Activated CD4-positive, alpha-beta memory T cell treated with anti-CD3 and anti-CD28 coated beads for 36 hours (primary cell): ENCODE data around the gene PDE4B. TPM values are rescaled to one million over a fixed set of nuclear protein-coding genes. Genes with fewer than 3 reads are reported as not detected.
A peak's percentile ranks its signal among the peaks of the same experiment; 100 is the strongest.

Experiments used
- CTCF ChIA-PET: fragments of 350-600 bp; sonication (Branson Sonifier 250); formaldehyde crosslinking; loops from one replicate; lab custom pipeline; 2021; ENCODE audit warnings: antibody characterized with exemption, inconsistent platforms; lab: Charles Lee
- POLR2A ChIA-PET: fragments of 350-600 bp; sonication (Branson Sonifier 250); formaldehyde crosslinking; loops from one replicate; lab custom pipeline; 2021; ENCODE audit warnings: antibody characterized with exemption; lab: Charles Lee
- DNase-seq: peaks from one replicate; pipeline ENCODE4 v3.0.0-alpha.2; 2020
- H3K27ac Mint-ChIP-seq: one replicate; pipeline ENCODE4 v1.8.0; 2021; ENCODE audit warnings: mixed read lengths
- H3K27me3 Mint-ChIP-seq: one replicate; pipeline ENCODE4 v1.8.0; 2021; ENCODE audit warnings: mixed read lengths
- H3K36me3 Mint-ChIP-seq: one replicate; pipeline ENCODE4 v1.8.0; 2021; ENCODE audit warnings: mixed read lengths
- H3K4me1 Mint-ChIP-seq: one replicate; pipeline ENCODE4 v1.8.0; 2021; ENCODE audit warnings: low read depth, mixed read lengths
- H3K4me3 Mint-ChIP-seq: one replicate; pipeline ENCODE4 v1.8.0; 2021; ENCODE audit warnings: mild to moderate bottlenecking, mixed read lengths
- H3K9me3 Mint-ChIP-seq: one replicate; pipeline ENCODE4 v1.8.0; 2021; ENCODE audit warnings: mixed read lengths
- intact Hi-C: fragments of 100-400 bp; cut with micrococcal nuclease; formaldehyde crosslinking; loops from one replicate; pipeline ENCODE4 v1.15.1; 2023
- total RNA-seq, 2 experiments: library from RNA; stranded (reverse); gene quantifications; one replicate each; pipeline ENCODE4 v1.2.3, GENCODE V29; 2021

The PDE4B gene
- total RNA-seq, 2 experiments from 2014 or later = 34.7 to 38.3 TPM

DNA sequence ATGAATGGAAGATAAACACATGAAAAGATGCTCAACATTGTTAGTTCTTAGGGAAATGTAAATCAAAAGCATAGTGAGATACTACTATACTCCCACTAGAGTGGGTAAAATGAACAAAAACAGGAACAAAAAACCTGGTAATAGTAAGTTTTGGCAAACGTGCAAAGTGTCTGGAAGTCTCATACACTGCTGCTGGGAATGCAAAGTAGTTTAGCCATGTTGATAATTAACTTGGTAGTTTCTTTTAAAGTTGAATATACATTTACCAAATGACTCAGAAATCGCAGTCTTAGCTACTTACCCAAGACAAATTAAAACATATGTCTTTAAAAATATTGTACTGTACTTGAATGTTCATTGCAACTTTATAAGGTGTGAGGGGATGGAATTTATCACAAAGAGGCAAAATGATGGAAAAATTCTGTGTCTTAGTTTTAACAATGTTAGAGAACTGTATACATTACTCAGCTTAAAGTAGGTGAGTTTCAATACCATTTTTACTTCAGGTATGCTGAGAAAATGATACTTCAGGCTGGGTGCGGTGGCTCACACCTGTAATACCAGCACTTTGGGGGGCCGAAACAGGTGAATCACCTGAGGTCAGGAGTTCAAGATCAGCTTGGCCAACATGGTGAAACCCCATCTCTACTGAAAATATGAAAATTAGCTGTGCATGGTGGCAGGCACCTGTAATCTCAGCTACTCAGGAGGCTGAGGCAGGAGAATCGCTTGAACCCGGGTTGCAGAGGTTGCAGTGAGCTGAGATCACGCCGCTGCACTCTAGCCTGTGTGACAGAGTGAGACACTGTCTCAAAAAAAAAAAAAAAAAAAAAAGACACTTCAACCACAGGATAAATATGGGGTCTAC lies 102.3 kb downstream of the PDE4B start:
- CTCF ChIA-PET = interaction anchor here (1.0 kb wide), 1 partner anchor 470 kb away, joined by 3 read pairs; no protein-coding TSS in a partner anchor
- Mint-ChIP-seq H3K36me3 (no peaks in the 10 kb centered on the region), H3K9me3 (peaks cover 12% of the 10 kb centered on the region), H3K4me3 (no peak overlapping the region), H3K4me1 (no peaks in the 10 kb centered on the region), H3K27ac (no peak overlapping the region), H3K27me3 (peaks cover 3% of the 10 kb centered on the region)
- POLR2A ChIA-PET = no interaction called here
- intact Hi-C loops = no loop called here
- peak; percentile 12 for DNase-seq

GRCh38 chr1:65896721-65897120 lies 104.0 kb downstream of the PDE4B start:
- Mint-ChIP-seq H3K27me3 (peaks cover 3% of the 10 kb centered on the region), H3K27ac (no peak overlapping the region), H3K9me3 (peaks cover 12% of the 10 kb centered on the region), H3K4me1 (no peaks in the 10 kb centered on the region), H3K4me3 (no peak overlapping the region), H3K36me3 (no peaks in the 10 kb centered on the region)
- ChIA-PET POLR2A (no interaction called here), CTCF (no interaction called here)
- intact Hi-C loops = no loop called here
- DNase-seq = no peak

DNA sequence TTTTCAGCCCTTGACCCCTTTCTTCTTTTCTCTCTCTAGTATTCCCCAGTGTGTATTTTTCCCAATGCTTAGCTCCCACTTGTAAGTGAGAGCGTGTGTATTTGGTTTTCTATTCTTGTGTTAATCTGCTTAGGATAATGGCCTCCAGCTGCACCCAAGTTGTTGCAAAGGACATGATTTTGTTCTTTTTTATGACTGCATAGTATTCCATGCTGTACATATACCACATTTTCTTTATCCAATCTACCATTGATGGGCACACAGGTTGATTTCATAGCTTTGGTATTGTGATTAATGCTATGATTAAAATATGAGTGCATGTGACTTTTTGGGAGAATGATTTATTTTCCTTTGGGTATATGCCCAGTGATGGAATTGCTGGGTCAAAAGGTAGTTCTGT lies 104.8 kb downstream of the PDE4B start:
- H3K27ac Mint-ChIP-seq = no peak overlapping the region
- H3K27me3 Mint-ChIP-seq = peaks cover 5% of the 10 kb centered on the region
- ChIA-PET CTCF (no interaction called here), POLR2A (interaction anchor here (0.6 kb wide), 1 partner anchor 53 kb away, joined by 3 read pairs; no protein-coding TSS in a partner anchor)
- no peak overlapping the region for H3K4me3 Mint-ChIP-seq
- peaks cover 12% of the 10 kb centered on the region for H3K9me3 Mint-ChIP-seq
- H3K4me1 Mint-ChIP-seq = no peaks in the 10 kb centered on the region
- DNase-seq = no peak
- no peaks in the 10 kb centered on the region for H3K36me3 Mint-ChIP-seq
- intact Hi-C loops = no loop called here

- Mint-ChIP-seq H3K27me3 (peaks cover 6% of the 10 kb centered on the region), H3K36me3 (no peaks in the 10 kb centered on the region), H3K4me1 (no peaks in the 10 kb centered on the region), H3K9me3 (peaks cover under 1% of the 10 kb centered on the region), H3K4me3 (no peak overlapping the region), H3K27ac (no peak overlapping the region)
- DNase-seq = no peak
- ChIA-PET POLR2A (no interaction called here), CTCF (interaction anchor here (0.9 kb wide), 1 partner anchor 338 kb away, joined by 3 read pairs; no protein-coding TSS in a partner anchor)
- intact Hi-C loops = no loop called here
These were observed 112.0 kb downstream of the PDE4B start for GRCh38 chr1:65904681-65905083.

- Mint-ChIP-seq H3K9me3 (no peaks in the 10 kb centered on the region), H3K27me3 (peaks cover 3% of the 10 kb centered on the region), H3K36me3 (no peaks in the 10 kb centered on the region), H3K4me3 (no peak overlapping the region), H3K27ac (no peak overlapping the region), H3K4me1 (no peaks in the 10 kb centered on the region)
- POLR2A ChIA-PET = no interaction called here
- no peak for DNase-seq
- CTCF ChIA-PET = no interaction called here
- intact Hi-C loops = no loop called here
These were observed 117.7 kb downstream of the PDE4B start for GRCh38 chr1:65910432-65910831.

DNA sequence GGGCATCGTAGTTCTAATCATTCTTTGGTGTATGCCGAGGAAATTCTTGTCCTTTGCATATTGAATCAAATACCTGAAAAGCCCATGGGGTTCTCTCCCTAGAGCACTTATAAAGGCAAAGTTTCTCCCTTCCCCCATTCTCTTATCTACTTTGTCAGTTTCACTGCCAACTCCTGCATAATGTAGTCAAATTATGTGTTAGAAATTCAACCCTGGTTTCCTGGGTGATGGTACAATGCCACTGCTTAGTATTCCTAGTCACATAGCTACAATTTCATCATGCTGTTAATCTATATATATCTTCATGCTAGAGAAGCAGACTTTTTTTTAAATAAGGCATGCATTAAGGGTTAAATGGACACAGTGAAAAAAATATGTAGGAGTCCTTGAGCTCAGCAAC lies 119.0 kb downstream of the PDE4B start:
- ChIA-PET CTCF (no interaction called here), POLR2A (no interaction called here)
- Mint-ChIP-seq H3K4me3 (no peak overlapping the region), H3K36me3 (no peaks in the 10 kb centered on the region), H3K27ac (no peak overlapping the region), H3K27me3 (peaks cover 3% of the 10 kb centered on the region), H3K9me3 (no peaks in the 10 kb centered on the region), H3K4me1 (no peaks in the 10 kb centered on the region)
- DNase-seq = no peak
- intact Hi-C loops = no loop called here

GRCh38 chr1:65918564-65918963 lies 125.9 kb downstream of the PDE4B start:
- no peaks in the 10 kb centered on the region for H3K27me3 Mint-ChIP-seq
- no peak overlapping the region for H3K4me3 Mint-ChIP-seq
- DNase-seq = no peak
- POLR2A ChIA-PET = no interaction called here
- H3K9me3 Mint-ChIP-seq = no peaks in the 10 kb centered on the region
- CTCF ChIA-PET = no interaction called here
- H3K4me1 Mint-ChIP-seq = no peaks in the 10 kb centered on the region
- H3K27ac Mint-ChIP-seq = no peak overlapping the region
- intact Hi-C loops = no loop called here
- no peaks in the 10 kb centered on the region for H3K36me3 Mint-ChIP-seq

GRCh38 chr1:65921446-65921845 lies 128.8 kb downstream of the PDE4B start:
- Mint-ChIP-seq H3K4me1 (no peaks in the 10 kb centered on the region), H3K27ac (no peak overlapping the region), H3K4me3 (no peak overlapping the region), H3K36me3 (no peaks in the 10 kb centered on the region), H3K27me3 (no peaks in the 10 kb centered on the region), H3K9me3 (no peaks in the 10 kb centered on the region)
- ChIA-PET CTCF (interaction anchor here (0.9 kb wide), 1 partner anchor 37 kb away, joined by 3 read pairs; no protein-coding TSS in a partner anchor), POLR2A (no interaction called here)
- intact Hi-C loops = no loop called here
- no peak for DNase-seq

DNA sequence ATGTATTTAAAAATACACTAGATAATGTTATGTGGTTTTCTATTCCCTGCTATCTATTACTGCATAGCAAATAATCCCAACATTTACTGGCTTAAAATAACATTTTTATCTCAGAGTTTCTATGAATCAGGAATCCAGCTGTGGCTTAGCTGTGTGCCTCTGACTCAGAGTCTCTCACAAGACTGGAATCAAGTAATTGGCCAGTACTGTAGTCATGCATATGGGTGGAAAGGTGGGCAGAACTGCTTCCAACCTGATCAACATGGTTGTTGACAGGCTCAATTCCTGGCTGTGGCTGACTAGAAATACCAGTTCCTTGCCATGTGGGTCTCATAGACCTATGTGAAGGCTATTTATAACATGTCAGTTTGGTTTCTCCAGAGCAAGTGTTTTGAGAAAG lies 131.8 kb downstream of the PDE4B start:
- POLR2A ChIA-PET = no interaction called here
- Mint-ChIP-seq H3K4me3 (no peak overlapping the region), H3K36me3 (no peaks in the 10 kb centered on the region), H3K4me1 (no peaks in the 10 kb centered on the region), H3K27me3 (peaks cover 2% of the 10 kb centered on the region), H3K27ac (no peak overlapping the region), H3K9me3 (no peaks in the 10 kb centered on the region)
- CTCF ChIA-PET = no interaction called here
- intact Hi-C loops = no loop called here
- no peak for DNase-seq

DNA sequence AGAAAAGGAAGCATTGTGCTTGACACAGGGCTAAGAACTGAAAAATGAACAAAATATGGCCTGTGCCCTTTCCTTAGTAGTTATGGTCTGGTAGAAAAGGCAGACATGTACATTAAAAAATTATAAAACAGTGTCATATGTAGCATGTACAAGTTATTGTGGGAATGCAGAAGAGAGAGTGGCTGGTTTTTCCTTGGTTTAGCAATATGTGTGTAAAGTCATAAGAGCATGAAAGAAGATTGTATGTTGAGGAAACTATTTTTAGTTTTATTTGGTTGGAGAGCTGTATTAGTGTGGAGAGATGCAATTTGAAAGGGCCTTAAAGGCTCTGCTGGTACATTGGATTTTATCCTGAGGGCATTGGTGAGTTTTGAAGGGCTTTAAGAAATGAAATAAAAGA lies 145.8 kb downstream of the PDE4B start:
- H3K36me3 Mint-ChIP-seq = no peaks in the 10 kb centered on the region
- H3K4me1 Mint-ChIP-seq = no peaks in the 10 kb centered on the region
- DNase-seq = no peak
- peaks cover 1% of the 10 kb centered on the region for H3K27me3 Mint-ChIP-seq
- intact Hi-C loops = no loop called here
- H3K9me3 Mint-ChIP-seq = no peaks in the 10 kb centered on the region
- H3K4me3 Mint-ChIP-seq = no peak overlapping the region
- H3K27ac Mint-ChIP-seq = no peak overlapping the region
- ChIA-PET CTCF (interaction anchor here (0.7 kb wide), 1 partner anchor 17 kb away, joined by 3 read pairs; no protein-coding TSS in a partner anchor), POLR2A (no interaction called here)

DNA sequence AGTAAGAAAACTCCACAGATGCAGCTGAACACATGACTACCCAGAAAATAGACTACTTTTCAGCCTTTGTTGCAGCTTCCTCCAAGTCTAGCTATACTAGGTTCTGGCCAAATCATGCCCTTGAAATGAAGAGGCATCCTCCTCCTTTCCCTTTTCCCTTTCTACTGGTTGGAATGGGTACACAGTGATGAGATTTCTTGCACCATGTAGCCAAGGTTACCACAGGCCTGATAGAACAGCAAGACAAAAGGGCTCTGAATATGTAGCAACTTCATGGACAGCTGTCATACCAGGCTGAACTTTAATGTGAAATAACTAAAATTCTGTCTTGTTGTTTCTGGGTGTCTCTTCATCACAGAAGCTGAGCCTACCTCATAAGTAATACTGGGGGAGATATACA lies 146.5 kb downstream of the PDE4B start:
- Mint-ChIP-seq H3K4me3 (no peak overlapping the region), H3K9me3 (no peaks in the 10 kb centered on the region), H3K4me1 (no peaks in the 10 kb centered on the region), H3K27me3 (peaks cover 1% of the 10 kb centered on the region), H3K36me3 (no peaks in the 10 kb centered on the region), H3K27ac (no peak overlapping the region)
- intact Hi-C loops = no loop called here
- ChIA-PET CTCF (interaction anchor here (0.8 kb wide), 1 partner anchor 304 kb away, joined by 4 read pairs; no protein-coding TSS in a partner anchor), POLR2A (no interaction called here)
- no peak for DNase-seq

- H3K27ac Mint-ChIP-seq = no peak overlapping the region
- H3K27me3 Mint-ChIP-seq = peaks cover 1% of the 10 kb centered on the region
- no peaks in the 10 kb centered on the region for H3K9me3 Mint-ChIP-seq
- H3K4me1 Mint-ChIP-seq = no peaks in the 10 kb centered on the region
- intact Hi-C loops = no loop called here
- DNase-seq = no peak
- no peaks in the 10 kb centered on the region for H3K36me3 Mint-ChIP-seq
- POLR2A ChIA-PET = no interaction called here
- CTCF ChIA-PET = interaction anchor here (0.8 kb wide), 1 partner anchor 303 kb away, joined by 4 read pairs; no protein-coding TSS in a partner anchor
- no peak overlapping the region for H3K4me3 Mint-ChIP-seq
These were observed 146.9 kb downstream of the PDE4B start for GRCh38 chr1:65939636-65940035.
